Mucosa of rectum (tissue), 2 donors: ENCODE measurements around the gene ZFAND2A.
"Not testable (repeated sequence)": the region's sequence is repeated elsewhere in the genome, so short reads cannot be mapped to it uniquely, and the experiment has no call there.

Experiments used
- H3K27ac ChIP-seq, 2 donors: one replicate each; pipeline ENCODE4 v1.7.0; 2013; ENCODE audit warnings: inconsistent platforms in 2 of 2, low read depth in 2 of 2, low read length in 2 of 2
- H3K27me3 ChIP-seq, 2 donors: one replicate each; pipeline ENCODE4 v1.7.0; 2013; ENCODE audit warnings: low read length in 2 of 2; ENCODE audit not compliant: control insufficient read depth in 2 of 2, insufficient read depth in 2 of 2
- H3K36me3 ChIP-seq, 2 donors: one replicate each; pipeline ENCODE4 v1.7.0; 2013; ENCODE audit warnings: low read length in 2 of 2; ENCODE audit not compliant: control insufficient read depth in 2 of 2, insufficient read depth in 2 of 2
- H3K4me1 ChIP-seq, 2 donors: one replicate each; pipeline ENCODE4 v1.7.0; 2013; ENCODE audit warnings: low read length in 2 of 2, mild to moderate bottlenecking in 1 of 2; ENCODE audit not compliant: control insufficient read depth in 2 of 2, insufficient read depth in 2 of 2
- H3K4me3 ChIP-seq, 2 donors: one replicate each; pipeline ENCODE4 v1.7.0; 2013; ENCODE audit warnings: low read length in 2 of 2
- H3K9ac ChIP-seq, 2 donors: one replicate each; pipeline ENCODE4 v1.7.0; 2013; ENCODE audit warnings: low read length in 2 of 2, low read depth in 1 of 2, mild to moderate bottlenecking in 1 of 2
- H3K9me3 ChIP-seq, 2 donors: one replicate each; pipeline ENCODE4 v1.7.0; 2013; ENCODE audit warnings: low read length in 2 of 2; ENCODE audit not compliant: control insufficient read depth in 2 of 2
- donor health status: healthy.
- donor health status: Normal muscosa, but diverticular disease.

The ZFAND2A gene

DNA sequence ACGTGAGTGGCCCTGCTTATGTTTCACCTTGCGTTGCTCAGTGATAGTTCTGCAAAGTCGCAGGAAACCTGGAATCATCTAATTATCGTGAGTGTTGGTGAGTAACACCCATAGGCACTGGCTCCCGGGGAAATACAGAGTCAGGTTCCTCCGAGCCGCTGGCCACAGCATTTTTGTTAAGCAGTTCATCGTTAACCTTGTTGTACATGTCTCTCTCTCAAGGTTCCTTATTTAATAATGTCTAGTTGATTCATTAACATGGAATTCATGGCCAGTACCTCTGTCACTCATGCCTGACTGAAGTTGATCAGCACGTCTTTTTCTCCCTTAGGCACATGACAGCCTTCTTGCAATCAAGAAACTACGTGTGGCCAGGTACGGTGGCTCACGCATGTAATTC lies 3.1 kb upstream of the ZFAND2A start:
- Histone ChIP-seq H3K9me3 (no peaks in the 10 kb centered on the region), H3K9ac (no peak overlapping the region), H3K27me3 (no peaks in the 10 kb centered on the region), H3K27ac (no peak overlapping the region), H3K36me3 (peaks cover 0 to 5% of the 10 kb centered on the region in 2 donors), H3K4me3 (no peak overlapping the region), H3K4me1 (peaks cover 15 to 18% of the 10 kb centered on the region in 2 donors)

DNA sequence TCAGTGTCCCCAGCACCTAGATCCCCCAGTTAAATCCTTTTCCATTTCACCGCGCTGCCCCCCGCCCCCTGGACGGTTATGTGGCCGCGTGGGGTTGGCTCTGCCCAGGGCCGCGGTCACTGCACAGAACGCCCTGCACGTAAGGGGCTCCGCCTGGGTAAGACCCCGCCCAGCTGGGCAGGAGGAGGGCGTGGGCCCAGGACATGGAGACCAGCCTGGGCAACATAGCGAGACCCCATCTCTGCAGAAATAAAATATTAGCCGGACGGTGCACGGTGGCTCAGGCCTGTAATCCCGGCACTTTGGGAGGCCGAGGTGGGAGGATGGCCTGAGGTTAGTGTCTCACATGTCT lies 650 bp upstream of the ZFAND2A start:
- no peaks in the 10 kb centered on the region for H3K27me3 ChIP-seq
- no peaks in the 10 kb centered on the region for H3K9me3 ChIP-seq
- H3K9ac ChIP-seq = peak overlapping the region; percentile 85 to 96
- H3K27ac ChIP-seq = peak overlapping the region; percentile 77 to 92
- H3K36me3 ChIP-seq = peaks cover 13 to 25% of the 10 kb centered on the region in 2 donors
- peak overlapping the region; percentile 85 to 100 for H3K4me3 ChIP-seq
- H3K4me1 ChIP-seq = peaks cover 21 to 23% of the 10 kb centered on the region in 2 donors

DNA sequence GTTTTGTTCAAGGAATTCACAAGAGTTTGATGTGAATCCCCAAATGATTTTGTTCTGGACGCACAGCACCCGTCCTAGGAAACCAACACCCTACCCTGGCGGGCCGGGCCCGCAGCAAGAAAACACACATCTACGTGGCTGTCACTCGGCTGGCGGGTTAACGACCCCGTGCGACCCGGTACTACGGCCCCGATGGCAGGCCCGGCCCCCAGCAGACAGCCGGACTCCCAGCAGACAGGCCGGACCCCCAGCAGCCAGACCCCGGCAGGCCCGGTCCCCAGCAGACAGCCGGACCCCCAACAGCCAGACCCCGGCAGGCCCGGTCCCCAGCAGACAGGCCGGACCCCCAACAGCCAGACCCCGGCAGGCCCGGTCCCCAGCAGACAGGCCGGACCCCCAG lies 765 bp downstream of the ZFAND2A start:
- peak overlapping the region; percentile 71 to 76 for H3K9ac ChIP-seq
- peaks cover 21 to 23% of the 10 kb centered on the region in 2 donors for H3K4me1 ChIP-seq
- peaks cover 27 to 34% of the 10 kb centered on the region in 2 donors for H3K36me3 ChIP-seq
- H3K27ac ChIP-seq = peak overlapping the region; percentile 36 to 43
- peak overlapping the region; percentile 71 to 85 for H3K4me3 ChIP-seq
- not testable (repeated sequence) for H3K27me3 ChIP-seq, H3K9me3 ChIP-seq

DNA sequence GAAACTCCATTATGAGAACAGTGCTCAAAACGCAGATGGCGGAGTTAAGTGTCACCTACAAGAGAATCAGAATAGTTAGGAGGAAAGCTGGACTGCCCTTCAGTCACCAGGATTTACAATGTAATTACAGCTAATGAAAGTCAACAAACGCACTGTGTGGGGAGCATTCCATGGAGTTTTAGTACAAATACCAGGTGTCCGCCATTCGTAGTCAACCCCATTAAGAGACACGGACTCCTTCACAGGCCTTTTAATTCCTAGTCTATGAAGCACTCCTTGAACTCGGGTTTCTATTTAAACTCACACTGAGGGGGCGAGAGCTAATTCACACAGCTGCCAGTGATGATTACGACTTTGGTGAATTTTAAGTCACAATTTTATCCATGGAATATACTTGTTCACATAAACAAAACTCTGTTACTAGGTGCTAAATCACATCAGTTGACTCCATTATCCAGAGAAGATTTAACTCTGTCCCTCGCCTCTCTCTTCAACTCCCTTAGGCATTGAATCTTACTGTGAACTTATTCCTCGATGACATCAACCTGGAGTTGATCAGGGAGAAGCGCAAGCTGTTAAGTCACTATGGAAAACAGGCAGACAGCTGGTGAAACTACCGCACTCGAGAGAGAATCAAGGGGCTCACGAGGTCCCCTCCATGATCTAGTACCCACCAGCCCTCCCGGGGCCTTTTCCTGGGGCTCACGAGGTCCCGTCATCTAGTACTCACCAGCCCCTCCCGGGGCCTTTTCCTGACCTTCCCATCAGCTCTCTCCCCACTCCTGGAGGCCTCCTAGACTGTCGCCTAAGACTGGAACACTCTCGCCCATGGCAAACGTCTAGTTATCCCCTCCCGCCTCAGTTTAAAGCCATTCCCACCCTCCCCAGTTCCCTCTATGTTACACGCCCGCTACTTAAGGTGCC lies 1.5 kb downstream of the ZFAND2A start:
- H3K4me3 ChIP-seq = peak overlapping the region; percentile 71 to 85
- no peaks in the 10 kb centered on the region for H3K9me3 ChIP-seq
- no peaks in the 10 kb centered on the region for H3K27me3 ChIP-seq
- H3K36me3 ChIP-seq = peaks cover 33 to 41% of the 10 kb centered on the region in 2 donors
- H3K9ac ChIP-seq = peak overlapping the region; percentile 71 to 76
- peak overlapping the region; percentile 43 to 45 for H3K27ac ChIP-seq
- H3K4me1 ChIP-seq = peaks cover 21 to 23% of the 10 kb centered on the region in 2 donors

DNA sequence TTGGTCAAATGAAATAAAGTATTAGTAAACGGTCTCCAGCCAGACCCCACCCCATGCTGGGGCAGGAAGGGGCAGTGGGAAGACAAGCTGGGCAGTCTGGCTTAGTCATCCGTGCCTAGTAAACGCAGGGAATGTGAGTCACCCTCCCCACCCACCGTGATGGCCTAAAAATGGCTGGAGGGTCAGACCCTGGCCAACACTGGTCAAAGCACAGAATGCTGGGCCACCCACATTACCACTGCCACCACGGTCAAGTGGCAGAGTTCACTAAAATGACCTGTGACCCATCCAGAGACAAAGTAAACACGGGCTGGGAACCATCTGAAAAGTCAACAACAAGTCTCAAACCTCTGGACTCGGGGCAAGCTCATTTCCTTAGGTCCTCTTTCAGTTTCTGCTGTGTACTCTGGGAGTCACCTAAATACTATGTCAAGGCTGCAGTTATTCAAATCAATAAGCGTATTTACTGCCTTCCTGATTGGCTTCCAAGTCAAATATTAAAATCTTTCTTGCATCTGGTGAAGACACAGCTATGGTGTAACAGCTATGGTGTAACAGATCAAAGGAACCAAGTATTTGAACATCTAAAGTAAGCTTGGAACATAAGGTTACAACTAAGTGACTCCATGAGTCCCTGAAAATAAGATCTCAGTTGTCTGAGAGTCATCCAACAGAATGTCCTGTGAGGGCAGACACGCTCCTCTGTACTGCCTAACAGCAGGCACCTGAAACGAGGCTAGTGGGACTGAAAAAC lies 3.0 kb downstream of the ZFAND2A start:
- H3K4me3 ChIP-seq = no peak overlapping the region
- H3K9ac ChIP-seq = no peak overlapping the region
- H3K4me1 ChIP-seq = peaks cover 21 to 23% of the 10 kb centered on the region in 2 donors
- H3K36me3 ChIP-seq = peaks cover 48 to 56% of the 10 kb centered on the region in 2 donors
- peak overlapping the region; percentile 35 to 45 for H3K27ac ChIP-seq
- H3K9me3 ChIP-seq = no peaks in the 10 kb centered on the region
- no peaks in the 10 kb centered on the region for H3K27me3 ChIP-seq

DNA sequence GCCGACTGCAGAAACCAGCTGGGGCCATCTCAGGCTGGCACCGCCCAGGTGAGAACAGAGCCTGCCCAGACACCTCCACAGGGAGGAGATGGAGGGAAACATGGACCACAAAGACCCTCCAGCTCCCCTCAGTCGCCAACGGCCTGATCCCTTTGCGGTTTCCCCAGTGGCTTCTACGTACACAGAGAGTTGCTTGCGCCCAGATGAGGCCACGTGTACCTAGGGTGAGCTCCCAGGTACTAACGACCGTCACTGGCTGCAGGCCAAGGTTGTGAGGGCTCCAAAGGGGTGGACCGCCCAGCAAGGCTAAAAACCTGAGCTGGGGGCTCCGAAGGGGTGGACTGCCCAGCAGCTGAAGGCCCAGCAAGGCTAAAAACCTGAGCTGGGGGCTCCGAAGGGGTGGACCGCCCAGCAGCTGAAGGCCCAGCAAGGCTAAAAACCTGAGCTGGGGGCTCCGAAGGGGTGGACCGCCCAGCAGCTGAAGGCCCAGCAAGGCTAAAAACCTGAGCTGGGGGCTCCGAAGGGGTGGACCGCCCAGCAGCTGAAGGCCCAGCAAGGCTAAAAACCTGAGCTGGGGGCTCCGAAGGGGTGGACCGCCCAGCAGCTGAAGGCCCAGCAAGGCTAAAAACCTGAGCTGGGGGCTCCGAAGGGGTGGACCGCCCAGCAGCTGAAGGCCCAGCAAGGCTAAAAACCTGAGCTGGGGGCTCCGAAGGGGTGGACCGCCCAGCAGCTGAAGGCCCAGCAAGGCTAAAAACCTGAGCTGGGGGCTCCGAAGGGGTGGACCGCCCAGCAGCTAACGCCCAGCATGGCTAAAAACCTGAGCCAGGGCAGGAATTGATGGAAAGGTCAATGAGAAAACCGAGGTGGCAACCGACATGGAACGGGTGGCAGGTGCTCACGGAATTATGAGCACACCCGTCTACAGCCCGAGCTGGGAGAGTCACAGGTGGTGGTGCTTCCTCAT lies 3.9 kb downstream of the ZFAND2A start:
- H3K27ac ChIP-seq = peak overlapping the region; percentile 23 to 45
- peaks cover 20 to 23% of the 10 kb centered on the region in 2 donors for H3K4me1 ChIP-seq
- H3K9ac ChIP-seq, H3K4me3 ChIP-seq, H3K9me3 ChIP-seq, H3K27me3 ChIP-seq: not testable (repeated sequence)
- peaks cover 56 to 65% of the 10 kb centered on the region in 2 donors for H3K36me3 ChIP-seq

DNA sequence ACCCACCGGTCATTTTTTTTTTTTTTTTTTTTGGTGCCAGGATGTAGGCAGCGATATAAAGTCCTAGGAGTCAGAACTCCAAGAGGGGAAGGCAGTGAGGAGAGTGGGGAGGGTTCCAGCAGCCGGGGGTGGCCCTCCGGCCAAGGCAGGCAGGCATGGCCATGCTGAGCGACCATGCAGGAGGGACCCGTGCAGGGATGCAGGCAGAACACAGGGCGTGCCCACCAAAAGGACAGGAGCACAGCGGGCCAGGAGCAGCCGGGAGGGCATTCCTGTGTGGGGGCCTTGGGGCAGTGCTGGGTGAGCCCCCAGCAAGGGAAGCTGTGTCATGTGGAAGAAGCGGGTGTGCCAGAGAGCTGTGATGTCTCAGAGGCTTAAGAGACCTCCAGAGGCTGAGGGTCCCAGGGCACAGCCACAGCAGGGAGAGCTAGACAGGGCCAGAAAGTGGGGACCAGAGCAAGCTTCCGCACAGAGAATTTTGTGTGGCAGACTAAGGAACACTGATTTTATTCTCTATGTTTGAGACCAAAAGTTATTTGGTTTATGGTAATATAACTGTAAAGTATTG lies 5.7 kb downstream of the ZFAND2A start:
- Histone ChIP-seq H3K4me1 (peaks cover 14 to 19% of the 10 kb centered on the region in 2 donors), H3K36me3 (peaks cover 66 to 77% of the 10 kb centered on the region in 2 donors), H3K9me3 (no peaks in the 10 kb centered on the region), H3K9ac (no peak overlapping the region), H3K4me3 (no peak overlapping the region), H3K27me3 (no peaks in the 10 kb centered on the region), H3K27ac (no peak overlapping the region)

DNA sequence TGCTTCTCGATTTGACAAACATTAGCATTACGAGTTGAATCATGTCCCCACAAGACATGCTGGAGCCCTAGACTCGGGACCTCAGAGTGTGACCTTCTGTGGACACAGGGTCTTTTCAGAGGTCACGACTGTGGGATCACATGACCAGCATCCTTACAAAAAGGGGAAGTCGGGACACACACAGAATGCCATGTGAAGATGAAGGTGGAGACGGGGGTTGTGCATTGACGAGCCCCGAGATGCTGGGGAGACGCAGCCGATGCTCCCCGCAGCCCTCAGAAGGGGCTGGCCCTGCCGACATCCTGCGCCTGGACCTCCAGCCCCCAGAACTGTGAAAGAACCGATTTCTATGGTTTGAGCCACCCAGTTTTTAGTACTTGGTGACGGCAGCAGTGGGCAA lies 7.5 kb downstream of the ZFAND2A start:
- H3K27me3 ChIP-seq = no peaks in the 10 kb centered on the region
- H3K4me3 ChIP-seq = no peak overlapping the region
- H3K9ac ChIP-seq = no peak overlapping the region
- H3K4me1 ChIP-seq = peaks cover 0 to 7% of the 10 kb centered on the region in 2 donors
- no peak overlapping the region for H3K27ac ChIP-seq
- no peaks in the 10 kb centered on the region for H3K9me3 ChIP-seq
- peaks cover 62 to 71% of the 10 kb centered on the region in 2 donors for H3K36me3 ChIP-seq

DNA sequence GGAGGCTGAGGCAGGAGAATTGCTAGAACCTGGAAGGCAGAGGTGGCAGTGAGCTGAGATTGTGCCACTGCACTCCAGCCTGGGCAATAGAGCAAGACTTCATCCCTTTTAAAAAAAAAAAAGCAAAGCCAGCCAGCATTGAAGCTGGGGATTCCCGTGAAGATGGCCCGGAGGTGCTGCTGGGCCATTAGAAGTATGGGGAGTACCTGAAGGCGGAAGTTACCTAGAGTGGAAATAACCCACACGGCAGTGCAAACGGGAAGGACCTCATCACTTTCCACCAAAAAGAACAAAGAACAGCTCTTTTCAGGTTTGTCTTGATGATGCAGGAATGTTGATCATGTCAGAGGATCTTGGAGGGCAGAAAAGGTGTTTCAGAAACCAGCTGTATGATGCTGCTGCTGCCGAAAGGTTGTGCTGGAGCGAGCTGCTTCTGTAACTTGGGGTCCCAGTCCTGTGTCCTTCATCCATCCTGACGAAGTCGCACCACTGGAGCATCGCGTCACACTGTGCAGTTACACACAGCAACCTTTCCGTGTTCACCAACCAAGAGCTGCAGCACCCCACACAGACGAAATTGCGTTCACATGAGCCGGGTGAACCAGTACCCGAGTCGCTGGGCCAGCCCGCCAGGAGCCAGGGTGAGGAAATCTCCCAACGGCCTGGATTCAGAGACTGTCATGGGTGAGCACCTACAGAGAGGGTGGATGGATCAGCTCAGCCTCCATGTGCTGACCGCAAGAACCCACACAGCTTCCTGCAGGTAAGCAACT lies 8.2 kb downstream of the ZFAND2A start:
- H3K27ac ChIP-seq = no peak overlapping the region

More for the DNA sequence above, 8.2 kb downstream of the ZFAND2A start:
- no peaks in the 10 kb centered on the region for H3K9me3 ChIP-seq
- H3K4me1 ChIP-seq = peaks cover 0 to 4% of the 10 kb centered on the region in 2 donors
- no peaks in the 10 kb centered on the region for H3K27me3 ChIP-seq
- no peak overlapping the region for H3K9ac ChIP-seq
- no peak overlapping the region for H3K4me3 ChIP-seq
- peaks cover 58 to 64% of the 10 kb centered on the region in 2 donors for H3K36me3 ChIP-seq
